Measurements from ENCODE around the gene PRPF40A.

DNA sequence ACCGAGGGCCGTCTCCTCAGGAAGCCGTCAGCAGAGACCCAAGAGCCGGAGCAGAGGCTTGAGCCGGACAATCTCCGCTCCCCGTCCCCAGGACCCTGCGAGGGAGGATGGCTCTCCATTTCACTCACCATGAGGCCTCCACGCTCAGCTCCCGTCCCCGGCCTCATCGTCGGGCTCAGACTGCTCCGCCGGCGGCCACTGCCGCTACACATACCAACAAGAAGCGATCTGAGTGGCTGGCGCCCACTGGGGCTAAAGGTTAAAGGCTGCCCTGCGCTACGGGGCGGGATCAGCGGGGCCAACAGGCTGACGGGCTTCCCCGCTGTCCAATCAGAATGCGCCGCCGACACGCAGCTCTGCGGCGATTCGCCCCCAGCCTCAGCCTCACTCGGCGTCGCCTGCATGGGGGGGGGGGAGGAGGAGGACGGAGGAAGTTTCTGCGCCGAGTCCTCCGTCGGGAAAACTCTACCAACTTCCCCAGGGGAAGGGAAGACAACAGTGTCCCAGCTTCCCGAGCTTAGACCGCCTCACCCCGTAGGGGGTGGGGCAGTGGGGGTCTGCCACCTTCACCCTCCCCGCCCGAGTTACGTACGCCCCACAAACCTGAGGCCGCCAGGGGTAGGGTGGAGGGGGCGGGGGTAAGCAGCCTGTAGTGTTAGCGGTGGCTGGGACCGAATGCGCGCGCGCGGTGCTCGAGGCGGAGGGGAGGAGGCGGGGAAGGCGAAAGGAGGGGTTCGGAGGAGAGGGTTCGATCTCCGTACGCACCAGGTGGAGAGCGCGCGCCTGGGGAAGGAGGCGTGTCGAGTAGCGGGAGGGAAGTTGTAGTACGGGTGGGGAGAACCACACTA lies at the start of gene PRPF40A:
- TF ChIP-seq POLR2A (IDR thresholded peaks at IDR 0.05), result peak; percentile 80
- TF ChIP-seq, protein P1, sequence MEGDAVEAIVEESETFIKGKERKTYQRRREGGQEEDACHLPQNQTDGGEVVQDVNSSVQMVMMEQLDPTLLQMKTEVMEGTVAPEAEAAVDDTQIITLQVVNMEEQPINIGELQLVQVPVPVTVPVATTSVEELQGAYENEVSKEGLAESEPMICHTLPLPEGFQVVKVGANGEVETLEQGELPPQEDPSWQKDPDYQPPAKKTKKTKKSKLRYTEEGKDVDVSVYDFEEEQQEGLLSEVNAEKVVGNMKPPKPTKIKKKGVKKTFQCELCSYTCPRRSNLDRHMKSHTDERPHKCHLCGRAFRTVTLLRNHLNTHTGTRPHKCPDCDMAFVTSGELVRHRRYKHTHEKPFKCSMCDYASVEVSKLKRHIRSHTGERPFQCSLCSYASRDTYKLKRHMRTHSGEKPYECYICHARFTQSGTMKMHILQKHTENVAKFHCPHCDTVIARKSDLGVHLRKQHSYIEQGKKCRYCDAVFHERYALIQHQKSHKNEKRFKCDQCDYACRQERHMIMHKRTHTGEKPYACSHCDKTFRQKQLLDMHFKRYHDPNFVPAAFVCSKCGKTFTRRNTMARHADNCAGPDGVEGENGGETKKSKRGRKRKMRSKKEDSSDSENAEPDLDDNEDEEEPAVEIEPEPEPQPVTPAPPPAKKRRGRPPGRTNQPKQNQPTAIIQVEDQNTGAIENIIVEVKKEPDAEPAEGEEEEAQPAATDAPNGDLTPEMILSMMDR (IDR thresholded peaks at IDR 0.05), result no peak

All from right lobe of liver (tissue), 4 donors.